Measurements from ENCODE around the gene MTMR3. TPM values are rescaled to one million over a fixed set of nuclear protein-coding genes. Genes with fewer than 3 reads are reported as not detected.
"Not testable (repeated sequence)": the region's sequence is repeated elsewhere in the genome, so short reads cannot be mapped to it uniquely, and the experiment has no call there.

Gene MTMR3
- total and polyA plus RNA-seq, 5 experiments from 2014 or later: 13.4 to 68.7 (median 20.9) TPM

DNA sequence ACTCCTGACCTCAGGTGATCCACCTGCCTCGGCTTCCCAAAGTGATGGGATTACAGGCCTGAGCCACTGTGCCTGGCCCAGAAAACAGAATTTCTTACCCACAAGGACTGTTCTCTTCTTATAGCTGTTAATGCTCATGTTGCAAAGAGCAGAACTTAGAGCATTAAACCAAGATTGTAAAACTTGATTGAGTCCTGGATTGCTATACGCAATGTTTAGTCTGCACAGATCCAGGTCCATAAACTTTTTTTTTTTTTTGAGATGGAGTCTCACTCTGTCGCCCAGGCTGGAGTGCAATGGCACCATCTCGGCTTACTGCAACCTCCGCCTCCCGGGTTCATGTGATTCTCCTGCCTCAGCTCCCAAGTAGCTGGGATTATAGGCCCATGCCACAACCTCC, 178.1 kb downstream of the MTMR3 start:
- peaks cover 19 to 70% (median 44%) of the 10 kb centered on the region in 9 donors for H3K9me3 Mint-ChIP-seq
- ATAC-seq, DNase-seq, H3K4me3 Mint-ChIP-seq, H3K27ac Mint-ChIP-seq, H3K4me1 Mint-ChIP-seq, POLR2A ChIA-PET: not testable (repeated sequence)
- peaks cover 3 to 15% (median 9%) of the 10 kb centered on the region in 5 donors for H3K27me3 Mint-ChIP-seq
- peaks cover 2 to 48% (median 25%) of the 10 kb centered on the region in 3 donors for H3K36me3 Mint-ChIP-seq

DNA sequence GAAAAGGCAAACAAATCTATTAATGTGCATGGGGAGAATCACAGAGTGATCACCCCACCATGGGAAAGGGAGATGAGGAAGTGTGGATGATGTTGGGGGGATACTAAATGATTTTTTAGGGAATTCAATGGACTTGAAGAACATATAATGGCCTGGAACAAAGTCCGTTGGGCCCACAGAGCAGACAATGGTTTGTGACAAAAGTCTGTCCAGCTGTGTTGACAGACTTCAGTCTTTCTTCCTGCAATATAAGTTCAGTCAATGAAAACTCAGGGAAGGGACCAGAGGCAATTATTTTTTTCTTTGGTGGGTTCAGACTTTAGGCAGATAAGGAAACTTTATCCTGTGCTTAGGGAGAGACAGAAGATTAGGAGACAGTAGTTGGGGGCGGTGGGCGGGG, 179.3 kb downstream of the MTMR3 start:
- ATAC-seq: no peak

DNA sequence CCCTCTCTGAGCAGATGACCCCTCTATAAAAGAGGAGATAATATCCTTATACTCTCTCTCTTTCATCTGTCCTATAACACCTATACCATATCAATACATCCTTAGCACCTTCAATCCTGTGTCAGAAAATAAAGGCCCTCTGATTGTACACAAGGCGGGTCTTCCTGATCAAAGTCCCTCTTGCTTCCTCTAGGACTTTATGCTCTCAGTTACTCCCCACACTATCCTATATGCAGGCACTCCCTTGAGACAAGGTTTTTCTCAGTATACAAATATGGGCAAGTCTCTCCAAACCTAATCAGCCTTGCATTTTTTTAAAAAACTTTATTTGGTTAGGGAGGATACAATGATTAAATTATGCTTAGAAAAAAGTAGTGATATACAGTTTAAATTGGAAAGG, 180.0 kb downstream of the MTMR3 start:
- no peaks in the 10 kb centered on the region for H3K4me1 Mint-ChIP-seq
- peaks cover 13 to 57% (median 40%) of the 10 kb centered on the region in 9 donors for H3K9me3 Mint-ChIP-seq
- no peak overlapping the region for H3K4me3 Mint-ChIP-seq
- ATAC-seq (no peak), DNase-seq (no peak)
- peaks cover 0 to 12% (median 3%) of the 10 kb centered on the region in 5 donors for H3K27me3 Mint-ChIP-seq
- POLR2A ChIA-PET: no interaction called here
- peaks cover 0 to 38% (median 12%) of the 10 kb centered on the region in 3 donors for H3K36me3 Mint-ChIP-seq
- no peak overlapping the region for H3K27ac Mint-ChIP-seq

More for the DNA sequence above, 179.3 kb downstream of the MTMR3 start:
- H3K36me3 Mint-ChIP-seq: peaks cover 0 to 41% (median 15%) of the 10 kb centered on the region in 3 donors
- peaks cover 15 to 59% (median 40%) of the 10 kb centered on the region in 9 donors for H3K9me3 Mint-ChIP-seq
- peaks cover 0 to 13% (median 3%) of the 10 kb centered on the region in 5 donors for H3K27me3 Mint-ChIP-seq
- H3K27ac Mint-ChIP-seq: no peak overlapping the region
- no peak for DNase-seq
- POLR2A ChIA-PET: no interaction called here
- no peaks in the 10 kb centered on the region for H3K4me1 Mint-ChIP-seq
- H3K4me3 Mint-ChIP-seq: no peak overlapping the region

DNA sequence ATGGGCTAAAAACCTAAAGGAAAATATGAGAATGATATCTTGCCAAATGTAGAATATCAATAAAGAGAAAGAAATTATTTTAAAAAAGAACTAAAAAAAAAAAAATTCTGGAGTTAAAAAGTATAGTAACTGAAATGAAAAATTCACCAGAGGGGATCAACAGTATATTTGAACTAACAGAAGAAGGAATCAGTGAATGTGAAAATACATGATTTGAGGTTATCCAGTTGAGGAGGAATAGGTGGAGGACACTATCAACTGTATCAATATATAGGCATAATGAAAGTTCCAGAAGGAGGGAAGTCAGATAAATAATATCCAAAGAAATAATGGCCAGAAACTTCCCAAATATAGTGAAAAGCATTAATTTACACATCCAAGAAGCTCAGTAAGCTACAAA, 181.2 kb downstream of the MTMR3 start:
- H3K27ac Mint-ChIP-seq: no peak overlapping the region
- peaks cover 0 to 10% (median 3%) of the 10 kb centered on the region in 5 donors for H3K27me3 Mint-ChIP-seq
- H3K9me3 Mint-ChIP-seq: peaks cover 10 to 47% (median 33%) of the 10 kb centered on the region in 9 donors
- POLR2A ChIA-PET: no interaction called here
- ATAC-seq (no peak), DNase-seq (no peak)
- no peaks in the 10 kb centered on the region for H3K4me1 Mint-ChIP-seq
- no peak overlapping the region for H3K4me3 Mint-ChIP-seq
- peaks cover 0 to 27% (median 10%) of the 10 kb centered on the region in 3 donors for H3K36me3 Mint-ChIP-seq

DNA sequence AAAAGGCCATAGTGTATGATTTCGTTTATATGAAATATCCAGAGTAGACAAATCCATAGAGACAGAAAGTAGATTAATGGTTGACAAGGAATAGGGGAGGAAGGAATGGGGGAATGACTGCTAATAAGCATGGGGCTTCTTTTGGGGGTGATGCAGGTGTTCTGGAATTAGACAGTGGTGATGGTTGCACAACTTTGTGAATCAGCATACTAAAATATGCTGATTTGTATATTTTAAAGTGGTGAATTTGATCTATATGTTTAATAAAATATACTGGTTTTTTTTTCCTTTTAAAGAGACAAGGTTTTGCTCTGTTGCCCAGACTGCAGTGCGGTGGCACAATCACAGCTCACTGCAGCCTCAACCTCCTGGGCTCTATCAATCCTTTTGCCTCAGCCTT, 190.8 kb downstream of the MTMR3 start:
- Mint-ChIP-seq H3K27ac (no peak overlapping the region), H3K9me3 (no peaks in the 10 kb centered on the region), H3K36me3 (no peaks in the 10 kb centered on the region), H3K4me1 (peaks cover 3 to 5% (median 3%) of the 10 kb centered on the region in 4 donors), H3K4me3 (no peak overlapping the region), H3K27me3 (peaks cover 10 to 39% (median 15%) of the 10 kb centered on the region in 5 donors)
- no peak for ATAC-seq
- no peak for DNase-seq
- POLR2A ChIA-PET: no interaction called here

DNA sequence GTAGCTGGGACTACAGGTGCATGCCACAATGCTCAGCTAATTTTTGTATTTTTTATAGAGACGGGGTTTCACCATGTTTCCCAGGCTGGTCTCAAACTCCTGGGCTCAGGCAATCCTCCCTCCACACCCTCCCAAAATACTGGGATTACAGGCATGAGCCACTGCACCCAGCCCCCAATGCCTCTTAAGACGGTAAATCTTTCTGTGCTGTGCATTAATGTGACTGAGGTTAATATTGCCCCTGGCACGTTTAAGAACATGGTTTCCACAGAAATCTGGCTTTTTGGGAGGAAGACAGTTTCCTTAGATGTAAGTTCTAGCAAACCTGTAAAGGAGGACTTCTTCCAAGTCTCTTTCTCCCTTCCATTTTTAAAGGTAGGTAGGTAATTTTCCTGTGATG, 191.2 kb downstream of the MTMR3 start:
- POLR2A ChIA-PET: no interaction called here
- ATAC-seq (no peak), DNase-seq (no peak)
- Mint-ChIP-seq H3K9me3 (no peaks in the 10 kb centered on the region), H3K4me1 (peaks cover 3 to 9% (median 7%) of the 10 kb centered on the region in 4 donors), H3K27ac (no peak overlapping the region), H3K27me3 (peaks cover 10 to 43% (median 16%) of the 10 kb centered on the region in 5 donors), H3K4me3 (no peak overlapping the region), H3K36me3 (no peaks in the 10 kb centered on the region)

DNA sequence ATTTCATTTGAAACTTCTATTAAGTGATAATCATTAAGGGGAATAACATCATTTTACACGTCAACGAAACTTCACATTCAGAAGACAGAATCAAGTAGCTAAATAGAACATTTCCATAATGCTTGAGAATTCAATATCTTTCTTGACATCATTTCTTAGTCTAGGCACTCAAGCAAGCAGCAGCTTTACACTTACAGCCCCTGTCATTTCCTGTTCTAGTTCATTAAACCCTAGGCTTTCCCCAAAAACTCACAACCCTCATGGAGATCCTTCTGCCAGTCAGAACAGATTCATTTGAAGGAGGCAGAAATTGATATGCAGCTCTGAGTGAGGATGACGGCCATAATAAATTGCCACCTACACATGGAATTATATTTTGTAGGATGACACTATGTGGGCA, 192.0 kb downstream of the MTMR3 start:
- POLR2A ChIA-PET: no interaction called here
- Mint-ChIP-seq H3K27ac (no peak overlapping the region), H3K36me3 (no peaks in the 10 kb centered on the region), H3K9me3 (no peaks in the 10 kb centered on the region), H3K27me3 (peaks cover 10 to 43% (median 16%) of the 10 kb centered on the region in 5 donors), H3K4me3 (no peak overlapping the region), H3K4me1 (peaks cover 3 to 9% (median 7%) of the 10 kb centered on the region in 4 donors)
- DNase-seq (no peak), ATAC-seq (no peak)

DNA sequence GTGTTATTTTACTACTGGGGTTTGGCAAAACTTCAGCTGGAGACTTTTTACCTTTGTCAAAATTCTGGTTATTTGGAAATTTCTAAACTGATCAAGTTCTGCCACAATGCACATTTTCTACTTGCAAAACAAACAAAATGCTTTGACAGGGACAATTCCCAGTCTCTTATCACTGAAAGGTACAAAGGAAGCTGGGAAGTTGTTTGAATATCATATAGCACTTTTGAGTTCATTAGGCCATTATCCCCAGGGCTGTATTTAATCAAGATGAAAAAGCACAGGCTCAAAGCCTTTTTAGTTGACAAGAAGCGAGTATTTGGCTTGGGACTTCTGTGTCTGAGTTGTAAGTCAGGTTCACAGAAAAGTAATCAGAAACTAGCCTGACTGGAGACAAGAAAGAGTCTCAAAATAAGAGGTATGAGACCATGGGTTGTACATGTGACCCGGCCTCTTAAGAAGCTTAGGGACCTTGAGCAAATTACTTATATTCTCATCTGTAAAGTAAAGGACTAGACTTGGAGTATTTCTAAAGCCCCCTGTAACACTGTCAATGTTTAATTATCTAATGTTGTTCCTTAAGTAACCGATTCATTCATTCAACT, 194.4 kb downstream of the MTMR3 start:
- POLR2A ChIA-PET: interaction anchor here (0.9 kb wide), 1 partner anchor 32 kb away, joined by 3 read pairs; no protein-coding TSS in a partner anchor
- DNase-seq: no peak
- Mint-ChIP-seq H3K27ac (peak overlapping the region in 1 of 10 donors; percentile 16), H3K4me3 (no peak overlapping the region), H3K36me3 (no peaks in the 10 kb centered on the region), H3K9me3 (no peaks in the 10 kb centered on the region), H3K27me3 (peaks cover 10 to 52% (median 17%) of the 10 kb centered on the region in 5 donors), H3K4me1 (peaks cover 3 to 9% (median 7%) of the 10 kb centered on the region in 4 donors)
- ATAC-seq: no peak

DNA sequence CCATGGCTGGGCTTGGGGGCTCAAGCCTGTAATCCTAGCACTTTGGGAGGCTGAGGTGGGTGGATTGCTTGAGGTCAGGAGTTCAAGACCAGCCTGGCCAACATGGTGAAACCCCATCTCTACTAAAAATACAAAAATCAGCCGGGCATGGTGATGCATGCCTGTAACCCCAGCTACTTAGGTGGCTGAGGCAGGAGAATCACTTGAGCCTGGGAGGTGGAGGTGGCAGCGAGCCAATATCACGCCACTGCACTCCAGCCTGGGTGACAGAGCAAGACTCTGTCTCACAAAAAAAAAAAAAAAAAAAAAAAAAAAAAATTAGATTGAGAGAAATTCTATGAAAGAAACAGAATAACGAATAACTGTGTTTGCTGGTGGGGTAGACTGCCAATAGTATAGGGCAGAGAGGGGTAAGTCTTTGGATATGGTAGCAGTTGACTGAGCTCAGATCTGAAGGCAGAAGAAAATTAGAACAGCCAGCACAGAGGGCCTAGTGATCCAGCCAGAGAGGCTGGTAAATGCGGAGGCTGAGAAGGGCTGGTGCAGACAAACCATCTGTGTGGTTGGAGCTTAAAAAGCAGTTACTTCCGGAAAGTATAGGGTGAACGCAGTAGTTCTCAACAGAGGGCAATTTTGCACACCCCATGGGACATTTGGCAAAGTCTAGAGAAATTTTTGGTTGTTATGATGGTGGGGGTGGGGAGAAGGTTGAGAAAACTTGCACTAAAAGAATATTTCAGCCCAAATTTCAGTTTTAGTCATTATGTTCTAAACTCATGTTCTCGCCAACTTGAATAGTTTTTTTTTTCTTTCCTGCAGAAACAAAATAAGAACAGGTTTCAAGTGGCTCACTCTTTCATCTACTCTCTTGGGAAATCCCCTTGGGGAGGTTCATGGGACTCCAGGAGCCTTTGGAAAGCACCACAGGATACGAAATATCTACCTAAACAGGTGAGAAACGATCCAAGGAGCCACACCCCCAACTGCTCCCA, 195.6 kb downstream of the MTMR3 start:
- peaks cover 10 to 52% (median 17%) of the 10 kb centered on the region in 5 donors for H3K27me3 Mint-ChIP-seq
- ATAC-seq (peak in 1 of 2 donors; percentile 40), DNase-seq (peak in 2 of 10 donors; percentile 4 to 6)
- H3K36me3 Mint-ChIP-seq: peaks cover 0 to under 1% (median under 1%) of the 10 kb centered on the region in 3 donors
- peaks cover 3 to 9% (median 7%) of the 10 kb centered on the region in 4 donors for H3K4me1 Mint-ChIP-seq
- peaks cover 0 to 2% (median 0%) of the 10 kb centered on the region in 9 donors for H3K9me3 Mint-ChIP-seq
- peak overlapping the region in 8 of 10 donors; percentile 1 to 62 (median 48) for H3K4me3 Mint-ChIP-seq
- peak overlapping the region in 9 of 10 donors; percentile 70 to 92 (median 80) for H3K27ac Mint-ChIP-seq
- POLR2A ChIA-PET: interaction anchor here (0.6 to 0.9 kb wide), 2 partner anchors 33 to 143 kb away, joined by 3 read pairs; no protein-coding TSS in a partner anchor

DNA sequence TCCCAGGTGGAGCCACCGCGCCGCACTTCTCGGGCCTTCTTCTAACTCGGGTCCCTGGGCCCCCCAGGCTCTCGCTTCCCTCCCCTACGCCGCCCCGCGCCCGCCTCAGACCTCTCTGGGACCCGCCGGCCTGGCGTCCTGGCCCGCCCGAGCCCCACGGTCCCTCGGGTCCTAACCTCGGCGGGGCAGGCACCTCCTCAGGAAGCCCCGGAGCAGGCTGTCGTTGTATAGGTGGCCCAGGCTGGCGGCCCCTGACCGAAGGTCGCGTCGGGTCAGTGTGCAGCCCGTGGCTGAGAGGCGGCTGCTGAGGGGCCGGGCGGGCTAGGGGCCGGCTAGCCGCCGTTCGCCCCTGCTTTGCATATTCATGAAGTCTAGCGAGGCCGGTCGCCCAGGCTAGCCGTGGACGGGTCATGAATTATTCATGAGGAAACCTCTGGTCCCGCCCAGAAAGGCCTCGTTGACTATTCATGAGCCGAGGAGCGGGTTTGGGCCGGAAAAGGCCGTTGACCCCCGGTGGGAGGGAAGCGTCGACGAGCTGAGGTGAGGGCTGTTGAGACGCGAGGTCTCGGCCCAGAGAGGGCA, 197.1 kb downstream of the MTMR3 start, which contains the start of gene HORMAD2:
HORMAD2 (plus strand) TSS at position 513 of the 582 bp plus-strand sequence. CDS start 13,489 bp downstream, outside the sequence.
- no peak within 1 kb of the TSS for H3K27ac Mint-ChIP-seq
- H3K4me1 Mint-ChIP-seq: peaks cover 3 to 9% (median 7%) of the 10 kb centered on the region in 4 donors
- ATAC-seq (no peak), DNase-seq (no peak)
- H3K27me3 Mint-ChIP-seq: peaks cover 10 to 44% (median 17%) of the 10 kb centered on the region in 5 donors
- POLR2A ChIA-PET: no interaction called here
- peak within 1 kb of the TSS in 2 of 10 donors; percentile 4 for H3K4me3 Mint-ChIP-seq
- H3K36me3 Mint-ChIP-seq: peaks cover 0 to 6% (median 6%) of the 10 kb centered on the region in 3 donors
- peaks cover 0 to 9% (median 5%) of the 10 kb centered on the region in 9 donors for H3K9me3 Mint-ChIP-seq
